ENCODE data around the gene UBA3.

Gene UBA3

DNA sequence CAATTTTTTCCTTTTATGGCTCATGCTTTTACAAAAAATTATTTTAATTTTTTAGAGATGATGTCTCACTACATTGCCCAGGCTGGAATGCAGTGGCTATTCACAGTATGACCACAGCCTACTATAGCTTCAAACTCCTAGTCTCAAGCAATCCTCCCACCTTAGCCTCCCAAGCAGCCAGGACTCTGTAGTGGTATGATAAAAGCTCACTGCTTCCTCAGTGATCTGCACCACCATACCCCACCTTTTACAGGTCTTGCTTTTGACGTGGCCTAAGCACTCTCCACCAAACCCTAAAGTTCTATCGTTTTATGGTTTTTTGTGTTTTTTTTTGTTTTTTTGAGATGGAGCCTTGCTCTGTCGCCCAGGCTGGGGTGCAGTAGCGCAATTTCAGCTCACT, 14.0 kb downstream of the UBA3 start:
- TF ChIP-seq, protein P1, sequence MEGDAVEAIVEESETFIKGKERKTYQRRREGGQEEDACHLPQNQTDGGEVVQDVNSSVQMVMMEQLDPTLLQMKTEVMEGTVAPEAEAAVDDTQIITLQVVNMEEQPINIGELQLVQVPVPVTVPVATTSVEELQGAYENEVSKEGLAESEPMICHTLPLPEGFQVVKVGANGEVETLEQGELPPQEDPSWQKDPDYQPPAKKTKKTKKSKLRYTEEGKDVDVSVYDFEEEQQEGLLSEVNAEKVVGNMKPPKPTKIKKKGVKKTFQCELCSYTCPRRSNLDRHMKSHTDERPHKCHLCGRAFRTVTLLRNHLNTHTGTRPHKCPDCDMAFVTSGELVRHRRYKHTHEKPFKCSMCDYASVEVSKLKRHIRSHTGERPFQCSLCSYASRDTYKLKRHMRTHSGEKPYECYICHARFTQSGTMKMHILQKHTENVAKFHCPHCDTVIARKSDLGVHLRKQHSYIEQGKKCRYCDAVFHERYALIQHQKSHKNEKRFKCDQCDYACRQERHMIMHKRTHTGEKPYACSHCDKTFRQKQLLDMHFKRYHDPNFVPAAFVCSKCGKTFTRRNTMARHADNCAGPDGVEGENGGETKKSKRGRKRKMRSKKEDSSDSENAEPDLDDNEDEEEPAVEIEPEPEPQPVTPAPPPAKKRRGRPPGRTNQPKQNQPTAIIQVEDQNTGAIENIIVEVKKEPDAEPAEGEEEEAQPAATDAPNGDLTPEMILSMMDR (IDR thresholded peaks at IDR 0.05; ENCODE audit: low read depth, low read length, missing control alignments) = no peak
- in situ Hi-C loops (cut with HindIII; ENCODE audit: low sequenced_read_pairs) = no loop called here
- no peak for DNase-seq (ENCODE audit: low read depth)
- no peak overlapping the region for H3K4me3 ChIP-seq (ENCODE audit: low read depth, low read length)

DNA sequence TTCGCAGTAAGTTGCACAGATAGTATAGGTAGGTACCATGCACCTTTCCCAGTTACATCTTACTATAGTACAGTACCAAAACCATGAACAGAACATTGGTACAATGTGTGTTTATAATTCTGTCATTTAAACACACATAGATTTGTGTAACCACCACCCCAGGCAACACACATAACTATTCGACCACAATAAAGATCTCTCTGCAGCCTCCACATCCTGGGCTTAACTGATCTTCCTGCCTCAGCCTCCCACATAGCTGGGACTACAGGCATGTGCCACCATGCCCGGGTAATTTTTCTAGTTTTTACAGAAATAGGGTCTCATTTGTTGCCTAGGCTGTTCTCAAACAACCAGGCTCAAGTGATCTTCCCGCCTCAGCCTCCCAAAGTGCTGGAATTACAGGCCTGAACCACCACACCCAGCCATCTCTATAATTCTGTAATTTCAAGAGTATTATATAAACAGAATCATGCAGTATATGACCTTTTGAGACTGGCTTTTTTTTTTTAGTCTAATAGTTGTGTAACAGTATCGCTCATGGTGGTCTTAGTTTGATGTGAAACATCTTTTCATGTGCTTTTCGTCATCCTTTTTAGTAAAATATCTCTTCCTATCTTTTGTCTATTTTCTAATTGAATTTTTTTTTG, 14.7 kb downstream of the UBA3 start:
- DNase-seq (ENCODE audit: low read depth) = no peak
- no peak overlapping the region for H3K4me3 ChIP-seq (ENCODE audit: low read depth, low read length)
- TF ChIP-seq, protein P1 (IDR thresholded peaks at IDR 0.05; ENCODE audit: low read depth, low read length, missing control alignments) = no peak
- in situ Hi-C loops (cut with HindIII; ENCODE audit: low sequenced_read_pairs) = no loop called here

DNA sequence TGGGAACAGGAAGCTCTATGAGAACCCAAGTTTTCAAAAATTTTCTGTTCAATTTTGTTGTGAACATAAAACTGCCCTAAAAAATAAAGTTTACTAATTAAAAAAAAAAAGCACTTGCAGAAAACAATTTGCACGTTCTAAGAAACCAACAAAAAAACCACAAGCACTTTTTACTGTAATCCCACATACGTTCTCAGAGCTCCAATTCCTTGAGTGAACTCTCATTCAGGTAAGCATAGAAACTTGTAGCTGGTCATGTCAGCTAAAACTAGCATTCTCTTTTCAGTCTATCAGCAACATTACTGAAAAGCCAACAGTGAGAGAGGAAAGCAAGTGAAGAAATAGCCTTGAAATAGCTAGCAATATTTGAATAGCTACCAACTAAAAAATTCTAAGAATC, 16.5 kb downstream of the UBA3 start:
- in situ Hi-C loops (cut with HindIII; ENCODE audit: low sequenced_read_pairs) = no loop called here
- H3K4me3 ChIP-seq (ENCODE audit: low read depth, low read length) = no peak overlapping the region
- no peak for DNase-seq (ENCODE audit: low read depth)
- TF ChIP-seq, protein P1 (IDR thresholded peaks at IDR 0.05; ENCODE audit: low read depth, low read length, missing control alignments) = no peak

DNA sequence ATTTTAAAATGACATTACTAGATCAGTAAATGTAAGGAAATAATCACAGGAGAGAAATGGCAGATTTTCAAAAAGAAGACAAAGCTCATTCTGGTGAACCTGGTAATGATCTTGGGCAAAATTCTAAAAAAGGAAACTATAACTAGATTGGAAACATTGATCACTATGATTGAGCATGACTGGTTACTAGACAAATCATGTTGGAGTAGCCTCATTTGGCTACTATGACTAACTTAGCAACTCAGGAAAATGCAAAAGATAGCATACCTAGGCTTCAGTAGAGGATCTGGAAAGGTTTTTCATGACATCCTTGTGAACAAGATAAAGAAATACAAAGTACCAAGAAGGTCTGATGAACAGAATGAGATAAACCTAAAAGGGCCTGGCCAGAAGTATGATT, 20.5 kb downstream of the UBA3 start:
- DNase-seq (ENCODE audit: low read depth) = no peak
- no peak overlapping the region for H3K4me3 ChIP-seq (ENCODE audit: low read depth, low read length)
- in situ Hi-C loops (cut with HindIII; ENCODE audit: low sequenced_read_pairs) = no loop called here
- TF ChIP-seq, protein P1 (IDR thresholded peaks at IDR 0.05; ENCODE audit: low read depth, low read length, missing control alignments) = no peak

DNA sequence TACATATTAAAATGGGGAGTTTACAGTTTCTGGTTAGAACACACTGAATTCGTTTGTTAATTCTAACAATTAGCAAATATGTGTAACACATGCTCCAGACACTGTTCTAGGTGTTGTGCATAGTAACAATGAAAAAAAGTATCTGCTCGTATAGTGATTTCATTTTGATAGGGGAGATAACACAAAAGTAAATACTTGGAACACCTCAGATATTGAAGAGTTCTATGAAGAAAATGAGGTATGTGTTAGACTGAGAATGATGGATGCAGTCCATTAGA, 21.3 kb downstream of the UBA3 start:
- no peak for DNase-seq (ENCODE audit: low read depth)
- in situ Hi-C loops (cut with HindIII; ENCODE audit: low sequenced_read_pairs) = no loop called here
- TF ChIP-seq, protein P1 (IDR thresholded peaks at IDR 0.05; ENCODE audit: low read depth, low read length, missing control alignments) = no peak
- H3K4me3 ChIP-seq (ENCODE audit: low read depth, low read length) = no peak overlapping the region

DNA sequence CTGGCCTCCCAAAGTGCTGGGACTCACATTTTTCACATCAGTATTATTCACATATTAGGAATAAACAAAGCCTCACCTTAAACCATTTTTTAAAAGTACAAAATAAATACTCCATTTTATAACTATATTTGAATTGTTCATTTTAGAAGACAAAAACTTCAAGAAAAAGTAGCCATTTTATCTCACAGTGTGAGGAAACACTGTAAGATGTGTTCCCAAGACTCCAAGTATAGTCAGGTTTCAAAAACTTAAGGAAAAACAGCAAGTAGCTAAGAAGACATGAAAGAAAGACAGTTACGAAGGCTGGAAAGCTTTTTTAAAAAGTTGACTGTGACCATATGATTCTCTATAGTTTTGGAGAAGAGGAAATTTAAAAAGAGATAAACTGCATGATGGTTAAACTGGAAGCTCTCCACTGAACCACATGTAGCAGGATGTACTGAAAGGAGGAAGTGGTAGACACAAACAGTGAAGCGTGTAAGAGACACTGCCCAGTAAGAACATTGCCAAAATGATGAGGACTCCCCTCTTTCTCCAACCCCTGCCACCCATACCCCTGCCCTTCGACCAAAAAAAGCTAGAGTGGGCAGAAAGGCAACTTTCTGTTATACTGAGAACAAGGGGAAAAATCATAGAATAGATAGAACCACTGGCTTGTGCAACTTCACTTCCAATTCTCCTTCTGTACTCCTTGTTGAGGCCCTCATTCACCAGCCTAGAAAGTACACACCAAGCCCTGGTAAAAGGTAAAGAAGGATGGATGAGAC, 21.8 kb downstream of the UBA3 start:
- TF ChIP-seq, protein P1 (IDR thresholded peaks at IDR 0.05; ENCODE audit: low read depth, low read length, missing control alignments) = no peak
- in situ Hi-C loops (cut with HindIII; ENCODE audit: low sequenced_read_pairs) = no loop called here
- no peak overlapping the region for H3K4me3 ChIP-seq (ENCODE audit: low read depth, low read length)
- no peak for DNase-seq (ENCODE audit: low read depth)
